Measurements from ENCODE around the gene STRBP. TPM values are rescaled to one million over a fixed set of nuclear protein-coding genes. Genes with fewer than 3 reads are reported as not detected.

The STRBP gene
- total and polyA plus RNA-seq, 9 of the 15 experiments (the other 6 are each of a cell fraction or from before 2014, with no cell fraction given), result 27.7 to 84.0 (median 70.2) TPM

GRCh38 chr9:123302348-123303214 lies 34.2 kb upstream of the STRBP start (continued):
- TF ChIP-seq MGA (IDR thresholded peaks at IDR 0.05) (no peak), RB1 (IDR thresholded peaks at IDR 0.05; ENCODE audit: low read depth) (no peak), SREBF1 (IDR thresholded peaks at IDR 0.05; ENCODE audit: borderline replicate concordance, low read depth, low read length) (no peak), MED1 (CRISPR knock-in tag; IDR thresholded peaks at IDR 0.05; ENCODE audit: borderline replicate concordance) (no peak), RAD21 (CRISPR knock-in tag; conservative IDR thresholded peaks at IDR 0.05 in 1 of 2, IDR thresholded peaks at IDR 0.05 in 1 of 2) (no peak), KDM4B (IDR thresholded peaks at IDR 0.05; ENCODE audit: borderline replicate concordance in 2 of 2, low read depth in 1 of 2) (no peak), SRF (CRISPR knock-in tag; IDR thresholded peaks at IDR 0.05) (no peak), HSF4 (CRISPR knock-in tag; IDR thresholded peaks at IDR 0.05; ENCODE audit: borderline replicate concordance) (0 out of 2 replicates have a peak, but pooled peaks have one; percentile 11), ZKSCAN8 (CRISPR knock-in tag; IDR thresholded peaks at IDR 0.05) (no peak), POLR3G (IDR thresholded peaks at IDR 0.05; ENCODE audit: extremely low read depth, insufficient read length, insufficient replicate concordance) (no peak), ZNF445 (CRISPR knock-in tag; IDR thresholded peaks at IDR 0.05; ENCODE audit: low read depth) (no peak), TCF15 (CRISPR knock-in tag; IDR thresholded peaks at IDR 0.05) (no peak), LCOR (CRISPR knock-in tag; IDR thresholded peaks at IDR 0.05) (no peak), ZNF217 (CRISPR knock-in tag; IDR thresholded peaks at IDR 0.05) (no peak), SREBF2 (CRISPR knock-in tag; IDR thresholded peaks at IDR 0.05) (no peak), SETDB1 (IDR thresholded peaks at IDR 0.05; ENCODE audit: low read length) (no peak)

All from K562 (cell line).